ENCODE results near the gene ATP11A. TPM values are rescaled to one million over a fixed set of nuclear protein-coding genes. Genes with fewer than 3 reads are reported as not detected.
A peak's percentile ranks its signal among the peaks of the same experiment; 100 is the strongest.

ATP11A gene
- total and polyA plus RNA-seq, 8 donors: 271 to 502 (median 458) TPM

GRCh38 chr13:112776354-112776753 lies 86.5 kb downstream of the ATP11A start:
- Histone ChIP-seq H3K36me3 (peaks cover 0 to 9% of the 10 kb centered on the region in 2 donors), H3K27ac (no peak overlapping the region), H3K27me3 (no peaks in the 10 kb centered on the region), H3K9me3 (no peaks in the 10 kb centered on the region), H3K4me3 (no peak overlapping the region), H3K4me1 (peaks cover 14 to 54% of the 10 kb centered on the region in 2 donors)
- intact Hi-C loops (cut with DNase I): no loop called here
- no peak for TF ChIP-seq CTCF (IDR thresholded peaks at IDR 0.05)
- ATAC-seq (no peak), DNase-seq (peak in 1 of 4 donors; percentile 22)

GRCh38 chr13:112776971-112777370 lies 87.1 kb downstream of the ATP11A start:
- Histone ChIP-seq H3K36me3 (peaks cover 0 to 10% of the 10 kb centered on the region in 2 donors), H3K4me1 (peaks cover 14 to 54% of the 10 kb centered on the region in 2 donors)
- DNase-seq: peak in 1 of 4 donors; percentile 13

DNA sequence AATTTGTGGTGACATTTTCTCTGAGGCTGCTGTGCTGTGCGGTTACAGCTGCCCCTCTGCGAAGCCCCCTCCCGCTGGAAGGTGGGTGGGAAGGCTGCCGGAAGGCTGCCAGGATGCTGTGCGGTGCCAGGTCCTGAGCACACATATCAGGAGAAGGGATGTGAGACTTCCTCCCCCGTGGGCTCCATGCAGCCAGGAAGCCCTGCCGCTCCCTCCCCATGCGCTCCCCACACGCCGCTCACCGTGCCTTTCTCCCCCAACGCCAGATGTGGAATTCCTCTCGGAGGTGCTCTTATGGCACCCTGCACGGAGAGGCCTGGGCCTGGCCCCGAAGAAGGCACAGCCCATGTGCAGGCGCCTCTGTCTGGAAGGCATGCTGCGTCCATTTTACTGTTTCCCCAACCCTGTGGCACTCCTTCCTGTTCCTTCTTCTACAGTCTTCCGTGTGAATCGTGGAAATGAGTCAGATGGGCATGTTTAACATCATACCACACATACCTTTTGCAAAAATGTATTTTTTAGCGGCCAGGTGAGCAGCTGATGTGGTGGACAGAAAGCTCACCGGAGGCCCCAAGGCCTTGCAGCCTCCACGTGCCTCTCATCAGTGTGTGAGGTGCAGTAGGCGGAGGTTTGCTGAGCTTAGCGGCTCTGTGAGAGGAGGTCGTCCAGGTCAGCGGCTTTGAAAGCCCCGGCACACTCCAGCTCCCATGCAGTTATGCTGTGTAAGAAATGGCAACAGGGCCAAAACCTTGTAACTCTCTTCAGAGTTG lies 88.0 kb downstream of the ATP11A start:
- Histone ChIP-seq H3K9me3 (no peaks in the 10 kb centered on the region), H3K4me3 (no peak overlapping the region), H3K27ac (no peak overlapping the region), H3K4me1 (peaks cover 22 to 55% of the 10 kb centered on the region in 2 donors), H3K27me3 (no peaks in the 10 kb centered on the region), H3K36me3 (peaks cover 0 to 10% of the 10 kb centered on the region in 2 donors)
- intact Hi-C loops (cut with DNase I): no loop called here
- ATAC-seq (no peak), DNase-seq (peak in 1 of 4 donors; percentile 27)
- TF ChIP-seq CTCF (IDR thresholded peaks at IDR 0.05): no peak

More at GRCh38 chr13:112776971-112777370, 87.1 kb downstream of the ATP11A start:
- H3K27me3 ChIP-seq: no peaks in the 10 kb centered on the region
- no peaks in the 10 kb centered on the region for H3K9me3 ChIP-seq
- no peak for ATAC-seq
- H3K27ac ChIP-seq: no peak overlapping the region
- TF ChIP-seq CTCF (IDR thresholded peaks at IDR 0.05): no peak
- intact Hi-C loops (cut with DNase I): no loop called here
- H3K4me3 ChIP-seq: no peak overlapping the region

- Histone ChIP-seq H3K9me3 (no peaks in the 10 kb centered on the region), H3K4me1 (peaks cover 33 to 63% of the 10 kb centered on the region in 2 donors), H3K4me3 (no peak overlapping the region), H3K27ac (peak overlapping the region in 1 of 2 donors; percentile 91), H3K27me3 (no peaks in the 10 kb centered on the region), H3K36me3 (peaks cover 0 to 7% of the 10 kb centered on the region in 2 donors)
- no peak for TF ChIP-seq CTCF (IDR thresholded peaks at IDR 0.05)
- no peak for DNase-seq
- intact Hi-C loops (cut with DNase I): no loop called here
- ATAC-seq: no peak
Observed at GRCh38 chr13:112779856-112780604, 90.2 kb downstream of the ATP11A start.

DNA sequence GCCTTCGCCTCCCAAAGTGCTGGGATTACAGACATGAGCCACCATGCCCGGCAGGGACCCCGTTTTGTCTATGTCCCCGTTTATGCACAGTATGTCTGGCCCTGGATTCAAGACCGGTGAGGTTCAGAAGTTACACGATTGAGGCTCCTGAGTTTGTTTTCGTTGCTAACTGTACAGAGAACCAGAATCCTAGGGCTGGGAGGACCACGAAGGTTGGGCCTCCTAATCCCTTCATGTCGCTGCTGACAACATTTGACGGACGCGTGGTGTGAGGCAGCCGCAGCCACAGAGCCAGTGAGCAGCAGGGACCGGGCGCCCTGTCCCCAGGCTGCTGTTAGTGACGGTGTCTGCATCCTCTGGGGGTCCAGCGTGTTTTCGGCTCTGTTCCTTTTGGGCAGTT lies 91.4 kb downstream of the ATP11A start:
- intact Hi-C loops (cut with DNase I): no loop called here
- ATAC-seq (no peak), DNase-seq (no peak)
- Histone ChIP-seq H3K27me3 (no peaks in the 10 kb centered on the region), H3K4me3 (no peak overlapping the region), H3K9me3 (no peaks in the 10 kb centered on the region), H3K36me3 (peaks cover 0 to 15% of the 10 kb centered on the region in 2 donors), H3K27ac (peak overlapping the region in 1 of 2 donors; percentile 91), H3K4me1 (peaks cover 33 to 56% of the 10 kb centered on the region in 2 donors)
- no peak for TF ChIP-seq CTCF (IDR thresholded peaks at IDR 0.05)

All from left lung (tissue), 10 donors.